H9 (cell line): ENCODE data around the gene TMEM97. TPM values are rescaled to one million over a fixed set of nuclear protein-coding genes. Genes with fewer than 3 reads are reported as not detected.

Experiments
- DNase-seq: peaks from one replicate; pipeline ENCODE4 v3.0.0-alpha.2; 2017
- H2AFZ ChIP-seq: one replicate; pipeline ENCODE4 v1.6.1; 2013; ENCODE audit warnings: mild to moderate bottlenecking, low read length, control low read depth, moderate library complexity
- H2AK5ac ChIP-seq: 2 replicates; pipeline ENCODE4 v1.6.1; 2013; ENCODE audit warnings: low read length, control low read depth, mixed read lengths; ENCODE audit not compliant: insufficient read length
- H2BK120ac ChIP-seq: one replicate; pipeline ENCODE4 v1.6.1; 2013; ENCODE audit warnings: low read depth, mild to moderate bottlenecking, low read length, control low read depth, inconsistent platforms; ENCODE audit not compliant: poor library complexity, severe bottlenecking
- H2BK12ac ChIP-seq: 2 replicates; pipeline ENCODE4 v1.6.1; 2013; ENCODE audit warnings: low read length, control low read depth, mixed read lengths, low read depth; ENCODE audit not compliant: insufficient read length
- H2BK15ac ChIP-seq: 2 replicates; pipeline ENCODE4 v1.6.1; 2013; ENCODE audit warnings: low read depth, low read length, control low read depth
- H2BK20ac ChIP-seq: one replicate; pipeline ENCODE4 v1.6.1; 2013; ENCODE audit warnings: low read depth, mild to moderate bottlenecking, low read length, control low read depth, inconsistent platforms; ENCODE audit not compliant: poor library complexity, severe bottlenecking
- H2BK5ac ChIP-seq: 2 replicates; pipeline ENCODE4 v1.6.1; 2013; ENCODE audit warnings: low read length, control low read depth, mixed read lengths; ENCODE audit not compliant: insufficient read length
- H3K14ac ChIP-seq: 2 replicates; pipeline ENCODE4 v1.6.1; 2013; ENCODE audit warnings: low read length, control low read depth; ENCODE audit not compliant: insufficient read depth
- H3K18ac ChIP-seq: 2 replicates; pipeline ENCODE4 v1.6.1; 2013; ENCODE audit warnings: low read depth, mild to moderate bottlenecking, mixed read lengths, low read length, control low read depth; ENCODE audit not compliant: insufficient read length
- H3K23ac ChIP-seq: 2 replicates; pipeline ENCODE4 v1.6.1; 2013; ENCODE audit warnings: low read length, control low read depth, mixed read lengths, low read depth; ENCODE audit not compliant: insufficient read length
- H3K23me2 ChIP-seq: 2 replicates; pipeline ENCODE4 v1.6.1; 2013; ENCODE audit warnings: low read depth, mild to moderate bottlenecking, mixed read lengths, low read length, control low read depth; ENCODE audit not compliant: insufficient read length, poor library complexity, severe bottlenecking
- H3K27ac ChIP-seq: 2 replicates; pipeline ENCODE4 v1.5.1; 2013; ENCODE audit warnings: low read length, control low read depth, mixed read lengths, low read depth; ENCODE audit not compliant: insufficient read length
- H3K27me3 ChIP-seq: 2 replicates; pipeline ENCODE4 v1.6.1; 2013; ENCODE audit warnings: low read length, control low read depth, inconsistent platforms; ENCODE audit not compliant: insufficient read depth
- H3K4ac ChIP-seq: 2 replicates; pipeline ENCODE4 v1.6.1; 2013; ENCODE audit warnings: low read depth, mild to moderate bottlenecking, control low read depth, inconsistent platforms, low read length, moderate library complexity
- H3K4me1 ChIP-seq: 2 replicates; pipeline ENCODE4 v1.6.1; 2013; ENCODE audit warnings: low read length, control low read depth, inconsistent platforms; ENCODE audit not compliant: insufficient read depth
- H3K4me2 ChIP-seq: 2 replicates; pipeline ENCODE4 v1.6.1; 2013; ENCODE audit warnings: low read length, control low read depth, mixed read lengths; ENCODE audit not compliant: insufficient read length, insufficient read depth
- H3K56ac ChIP-seq: 2 replicates; pipeline ENCODE4 v1.6.1; 2013; ENCODE audit warnings: low read depth, mild to moderate bottlenecking, mixed read lengths, low read length, control low read depth; ENCODE audit not compliant: insufficient read length
- H3K79me1 ChIP-seq: 2 replicates; pipeline ENCODE4 v1.6.1; 2013; ENCODE audit warnings: low read depth, mild to moderate bottlenecking, moderate library complexity, low read length, control low read depth, inconsistent platforms; ENCODE audit not compliant: insufficient read depth, poor library complexity, severe bottlenecking
- H3K79me2 ChIP-seq: 2 replicates; pipeline ENCODE4 v1.6.1; 2013; ENCODE audit warnings: low read length, control low read depth, inconsistent platforms; ENCODE audit not compliant: insufficient read depth
- H3K9ac ChIP-seq: 2 replicates; pipeline ENCODE4 v1.6.1; 2013; ENCODE audit warnings: low read length, control low read depth, mixed read lengths; ENCODE audit not compliant: insufficient read length; ENCODE audit errors: extremely low read depth
- H3K9me3 ChIP-seq: one replicate; pipeline ENCODE4 v1.6.1; 2013; ENCODE audit warnings: low read depth, low read length, inconsistent platforms; ENCODE audit not compliant: control insufficient read depth
- H3T11ph ChIP-seq: one replicate; pipeline ENCODE4 v1.6.1; 2013; ENCODE audit warnings: mild to moderate bottlenecking, low read length, control low read depth, inconsistent platforms
- H4K20me1 ChIP-seq: one replicate; pipeline ENCODE4 v1.6.1; 2013; ENCODE audit not compliant: control insufficient read depth, insufficient read length, insufficient read depth
- H4K5ac ChIP-seq: 2 replicates; pipeline ENCODE4 v1.6.1; 2013; ENCODE audit warnings: low read depth, mild to moderate bottlenecking, mixed read lengths, low read length, control low read depth; ENCODE audit not compliant: insufficient read length
- H4K8ac ChIP-seq: replicated peaks from 2 replicates; pipeline ENCODE4 v1.6.1; 2013; ENCODE audit warnings: low read length, control low read depth, mixed read lengths, low read depth; ENCODE audit not compliant: insufficient read length
- H4K91ac ChIP-seq: 2 replicates; pipeline ENCODE4 v1.6.1; 2013; ENCODE audit warnings: low read depth, mild to moderate bottlenecking, moderate library complexity, mixed read lengths, low read length, control low read depth; ENCODE audit not compliant: insufficient read length
- H3K27ac Mint-ChIP-seq, 3 experiments: 2 replicates in 2 of 3; 3 replicates in 1 of 3; pipeline ENCODE4 v1.8.0; 2020 to 2021; ENCODE audit warnings: mixed read lengths in 3 of 3, mild to moderate bottlenecking in 1 of 3, moderate library complexity in 1 of 3
- H3K27me3 Mint-ChIP-seq: 2 replicates; pipeline ENCODE4 v1.8.0; 2021; ENCODE audit warnings: low read depth, mild to moderate bottlenecking, moderate library complexity, mixed read lengths
- H3K36me3 Mint-ChIP-seq, 3 experiments: 2 replicates in 2 of 3; 3 replicates in 1 of 3; pipeline ENCODE4 v1.8.0; 2020 to 2021; ENCODE audit warnings: low read depth in 3 of 3, mixed read lengths in 3 of 3; ENCODE audit not compliant: insufficient read depth in 1 of 3
- H3K4me1 Mint-ChIP-seq, 2 experiments: 2 replicates each; pipeline ENCODE4 v1.8.0; 2020; ENCODE audit warnings: mixed read lengths in 2 of 2
- H3K4me3 Mint-ChIP-seq, 2 experiments: 2 replicates in 1 of 2; 3 replicates in 1 of 2; pipeline ENCODE4 v1.8.0; 2020 to 2021; ENCODE audit warnings: mild to moderate bottlenecking in 2 of 2, mixed read lengths in 2 of 2, moderate library complexity in 1 of 2
- H3K9me3 Mint-ChIP-seq, 2 experiments: 2 replicates in 1 of 2; 3 replicates in 1 of 2; pipeline ENCODE4 v1.8.0; 2020; ENCODE audit warnings: mild to moderate bottlenecking in 2 of 2, mixed read lengths in 2 of 2, moderate library complexity in 1 of 2
- CTCF ChIP-seq: fragments of 200-600 bp; sonication (generic); conservative IDR thresholded peaks from 3 replicates; pipeline ENCODE4 v1.8.0; 2021; ENCODE audit warnings: antibody characterized with exemption, mild to moderate bottlenecking
- WGBS: extraction: QIAGEN DNeasy Blood & Tissue Kit; methylation state at CpG from one replicate; pipeline ENCODE4 v1.1.7; 2013; ENCODE audit warnings: missing lambda C conversion rate, low lambda C conversion rate, mixed read lengths; ENCODE audit not compliant: insufficient read length; ENCODE audit errors: extremely low coverage; 5-methylcytosine and 5-hydroxymethylcytosine counted together
- total RNA-seq: library from RNA; stranded (reverse); gene quantifications from 2 replicates; pipeline ENCODE4 v1.2.1, GENCODE V29; 2021

Gene TMEM97
- total RNA-seq, 1 experiment from 2014 or later: 116 TPM

GRCh38 chr17:28280826-28281225 lies 38.2 kb upstream of the TMEM97 start:
- Histone ChIP-seq H4K91ac (no peak overlapping the region), H3K9ac (no peak overlapping the region), H3K23ac (no peak overlapping the region), H4K5ac (no peak overlapping the region), H3K27ac (no peak overlapping the region), H3T11ph (no peak overlapping the region), H2AFZ (no peak overlapping the region), H2AK5ac (no peak overlapping the region), H2BK20ac (no peak overlapping the region), H3K79me2 (no peaks in the 10 kb centered on the region), H3K27me3 (no peaks in the 10 kb centered on the region), H3K4me1 (no peaks in the 10 kb centered on the region), H2BK5ac (no peak overlapping the region), H3K14ac (no peak overlapping the region), H3K4me2 (no peak overlapping the region), H2BK120ac (no peak overlapping the region), H3K18ac (no peak overlapping the region), H2BK15ac (no peak overlapping the region), H3K23me2 (no peaks in the 10 kb centered on the region), H2BK12ac (no peak overlapping the region), H3K56ac (no peak overlapping the region), H3K4ac (no peak overlapping the region), H4K20me1 (no peaks in the 10 kb centered on the region), H3K79me1 (no peaks in the 10 kb centered on the region), H3K9me3 (no peaks in the 10 kb centered on the region), H4K8ac (no peak overlapping the region)
- H3K36me3 Mint-ChIP-seq: no peaks in the 10 kb centered on the region
- no peak for TF ChIP-seq CTCF
- no peak for DNase-seq
- H3K4me1 Mint-ChIP-seq: peaks cover 4 to 6% of the 10 kb centered on the region in 2 experiments; a peak in 3 of 4 replicates
- no CpG with 5 or more reads among the region's 3 CpGs for WGBS
- H3K9me3 Mint-ChIP-seq: no peaks in the 10 kb centered on the region
- H3K4me3 Mint-ChIP-seq: no peak overlapping the region
- H3K27ac Mint-ChIP-seq: no peak overlapping the region
- H3K27me3 Mint-ChIP-seq: peaks cover 1% of the 10 kb centered on the region; the same call in 1 of the 2 replicates
